Aorta (tissue), 5 donors: Measurements from ENCODE around the gene ADAMTS17. TPM values are rescaled to one million over a fixed set of nuclear protein-coding genes. Genes with fewer than 3 reads are reported as not detected.

ENCODE experiments used
- ATAC-seq: fragments of 200-7000 bp; cut with Tn5 transposase; one replicate; pipeline ENCODE4 v1.9.1; 2022; ENCODE audit warnings: moderate library complexity; ENCODE audit not compliant: low FRiP score
- DNase-seq, 2 donors: peaks; one replicate each; pipeline ENCODE4 v3.0.0-alpha.2; 2020
- H3K27ac ChIP-seq, 2 donors: one replicate each; pipeline ENCODE4 v1.5.1; 2013; ENCODE audit warnings: low read length in 2 of 2, mild to moderate bottlenecking in 2 of 2, moderate library complexity in 2 of 2, control low read depth in 1 of 2, inconsistent platforms in 1 of 2, low read depth in 1 of 2
- H3K27me3 ChIP-seq, 2 donors: one replicate each; pipeline ENCODE4 v1.6.1; 2013; ENCODE audit warnings: control low read depth in 1 of 2, low read length in 1 of 2, mild to moderate bottlenecking in 1 of 2, moderate library complexity in 1 of 2; ENCODE audit not compliant: insufficient read depth in 2 of 2, control insufficient read depth in 1 of 2
- H3K36me3 ChIP-seq, 2 donors: one replicate each; pipeline ENCODE4 v1.6.1; 2013; ENCODE audit warnings: control low read depth in 1 of 2, low read length in 1 of 2, mild to moderate bottlenecking in 1 of 2; ENCODE audit not compliant: insufficient read depth in 2 of 2, control insufficient read depth in 1 of 2
- H3K4me1 ChIP-seq, 2 donors: one replicate each; pipeline ENCODE4 v1.6.1; 2013; ENCODE audit warnings: low read length in 2 of 2, control low read depth in 1 of 2, mild to moderate bottlenecking in 1 of 2, moderate library complexity in 1 of 2; ENCODE audit not compliant: insufficient read depth in 2 of 2, control insufficient read depth in 1 of 2
- H3K4me3 ChIP-seq, 2 donors: one replicate each; pipeline ENCODE4 v1.5.1; 2013; ENCODE audit warnings: low read length in 2 of 2, control low read depth in 1 of 2, mild to moderate bottlenecking in 1 of 2
- H3K9me3 ChIP-seq: one replicate; pipeline ENCODE4 v1.6.1; 2013; ENCODE audit warnings: mild to moderate bottlenecking, low read length; ENCODE audit not compliant: control insufficient read depth
- WGBS, 2 donors: extraction: QIAGEN DNeasy Blood & Tissue Kit; methylation state at CpG; one replicate each; pipeline ENCODE4 v1.1.7; 2013; 5-methylcytosine and 5-hydroxymethylcytosine counted together
- intact Hi-C, 2 donors: fragments of 100-400 bp; cut with DNase I; formaldehyde crosslinking; loops; one replicate each; pipeline versions ENCODE4 v1.14.2 to v1.15.0; 2022
- polyA plus RNA-seq, 2 donors: library from polyadenylated mRNA; stranded (reverse); fragments of 200-250 nt; gene quantifications; one replicate each; pipeline ENCODE4 v1.2.3, GENCODE V29; 2013
- total RNA-seq, 2 donors: library from RNA; stranded (reverse); fragmentation: NEBNext Ultra II Directional; extraction: Animal tissue kit (Norgen Biotek cat#: 25700); gene quantifications; one replicate each; pipeline ENCODE4 v1.2.1, GENCODE V29; 2021
- donor health status: healthy with polysubstance abuse.
- donor health status: Bipolar disorder and iron deficiency.
- donor health status: DM: no; HTN: no; CAD: no.
- donor health status: DM: no; HTN: no; CAD: no.
- donor health status: DM: yes; HTN: yes; CAD: no.

Gene ADAMTS17
- total and polyA plus RNA-seq, 4 donors, result 0.41 to 4.2 (median 1.8) TPM; not detected in 1

- Histone ChIP-seq H3K4me3 (no peak overlapping the region), H3K9me3 (no peaks in the 10 kb centered on the region), H3K27me3 (no peaks in the 10 kb centered on the region), H3K4me1 (no peaks in the 10 kb centered on the region), H3K27ac (no peak overlapping the region), H3K36me3 (no peaks in the 10 kb centered on the region)
- 17 to 19% methylated on average over 5 of the region's 5 CpGs for WGBS, 2 donors
- ATAC-seq, result no peak
- DNase-seq, result no peak
- intact Hi-C loops, result no loop called here
These were observed 319.4 kb downstream of the ADAMTS17 start for GRCh38 chr15:100022391-100022790.

- Histone ChIP-seq H3K4me3 (no peak overlapping the region), H3K27me3 (no peaks in the 10 kb centered on the region), H3K36me3 (no peaks in the 10 kb centered on the region), H3K27ac (no peak overlapping the region), H3K9me3 (no peaks in the 10 kb centered on the region), H3K4me1 (no peaks in the 10 kb centered on the region)
- WGBS, 2 donors, result 13 to 18% methylated on average over 6 of the region's 6 CpGs
- intact Hi-C loops, result no loop called here
- ATAC-seq, result peak; percentile 47
- DNase-seq, result no peak
These were observed 320.1 kb downstream of the ADAMTS17 start for GRCh38 chr15:100021653-100022052.

- no peaks in the 10 kb centered on the region for H3K9me3 ChIP-seq
- ATAC-seq (no peak), DNase-seq (no peak)
- no peaks in the 10 kb centered on the region for H3K36me3 ChIP-seq
- intact Hi-C loops, result no loop called here
- H3K4me1 ChIP-seq, result peaks cover 0 to 1% of the 10 kb centered on the region in 2 donors
- WGBS, 2 donors, result 85 to 92% methylated on average over 6 of the region's 6 CpGs
- peak overlapping the region in 1 of 2 donors; percentile 20 for H3K27ac ChIP-seq
- no peaks in the 10 kb centered on the region for H3K27me3 ChIP-seq
- no peak overlapping the region for H3K4me3 ChIP-seq
These were observed 321.2 kb downstream of the ADAMTS17 start for GRCh38 chr15:100020614-100021013.

GRCh38 chr15:100020189-100020588 lies 321.6 kb downstream of the ADAMTS17 start:
- no peak overlapping the region for H3K4me3 ChIP-seq
- no peaks in the 10 kb centered on the region for H3K9me3 ChIP-seq
- peak overlapping the region in 1 of 2 donors; percentile 21 for H3K27ac ChIP-seq
- WGBS, 2 donors, result 31 to 41% methylated on average over 6 of the region's 6 CpGs
- ATAC-seq, result peak; percentile 50
- DNase-seq, result no peak
- no peaks in the 10 kb centered on the region for H3K27me3 ChIP-seq
- intact Hi-C loops, result no loop called here
- peaks cover 0 to 1% of the 10 kb centered on the region in 2 donors for H3K4me1 ChIP-seq
- H3K36me3 ChIP-seq, result no peaks in the 10 kb centered on the region

- no peak for DNase-seq
- ATAC-seq, result peak; percentile 41
- WGBS, 2 donors, result 35 to 39% methylated on average over 6 of the region's 6 CpGs
- Histone ChIP-seq H3K36me3 (no peaks in the 10 kb centered on the region), H3K27me3 (no peaks in the 10 kb centered on the region), H3K4me3 (no peak overlapping the region), H3K9me3 (no peaks in the 10 kb centered on the region), H3K4me1 (peaks cover 0 to 1% of the 10 kb centered on the region in 2 donors), H3K27ac (no peak overlapping the region)
- intact Hi-C loops, result loop anchor here in 1 of 2 donors (10.0 kb wide), 1 partner anchor 55 kb away; no protein-coding TSS in a partner anchor
These were observed 322.2 kb downstream of the ADAMTS17 start for GRCh38 chr15:100019601-100020000.

- DNase-seq, result no peak
- no peaks in the 10 kb centered on the region for H3K27me3 ChIP-seq
- WGBS, 2 donors, result 64 to 75% methylated on average over 4 of the region's 4 CpGs
- intact Hi-C loops, result loop anchor here in 1 of 2 donors (10.0 kb wide), 1 partner anchor 53 kb away; no protein-coding TSS in a partner anchor
- no peak overlapping the region for H3K4me3 ChIP-seq
- H3K36me3 ChIP-seq, result no peaks in the 10 kb centered on the region
- H3K27ac ChIP-seq, result no peak overlapping the region
- H3K9me3 ChIP-seq, result no peaks in the 10 kb centered on the region
- peaks cover 0 to 1% of the 10 kb centered on the region in 2 donors for H3K4me1 ChIP-seq
- no peak for ATAC-seq
These were observed 323.6 kb downstream of the ADAMTS17 start for GRCh38 chr15:100018191-100018590.

GRCh38 chr15:100017140-100017539 lies 324.6 kb downstream of the ADAMTS17 start:
- Histone ChIP-seq H3K4me3 (no peak overlapping the region), H3K9me3 (no peaks in the 10 kb centered on the region), H3K36me3 (no peaks in the 10 kb centered on the region), H3K4me1 (peaks cover 0 to 1% of the 10 kb centered on the region in 2 donors), H3K27ac (no peak overlapping the region), H3K27me3 (no peaks in the 10 kb centered on the region)
- ATAC-seq, result no peak
- WGBS, 2 donors, result 67 to 68% methylated on average over 7 of the region's 7 CpGs
- no peak for DNase-seq
- intact Hi-C loops, result loop anchor here in 1 of 2 donors (10.0 kb wide), 1 partner anchor 52 kb away; no protein-coding TSS in a partner anchor

- peaks cover 0 to 1% of the 10 kb centered on the region in 2 donors for H3K4me1 ChIP-seq
- 96 to 97% methylated on average over 3 of the region's 3 CpGs for WGBS, 2 donors
- H3K27me3 ChIP-seq, result no peaks in the 10 kb centered on the region
- H3K4me3 ChIP-seq, result no peak overlapping the region
- ATAC-seq (no peak), DNase-seq (no peak)
- no peak overlapping the region for H3K27ac ChIP-seq
- H3K9me3 ChIP-seq, result no peaks in the 10 kb centered on the region
- intact Hi-C loops, result loop anchor here in 1 of 2 donors (10.0 kb wide), 1 partner anchor 52 kb away; no protein-coding TSS in a partner anchor
- no peaks in the 10 kb centered on the region for H3K36me3 ChIP-seq
These were observed 325.1 kb downstream of the ADAMTS17 start for GRCh38 chr15:100016632-100017031.

GRCh38 chr15:100011235-100011634 lies 330.5 kb downstream of the ADAMTS17 start:
- Histone ChIP-seq H3K9me3 (no peaks in the 10 kb centered on the region), H3K36me3 (no peaks in the 10 kb centered on the region), H3K4me3 (no peak overlapping the region), H3K27me3 (no peaks in the 10 kb centered on the region), H3K4me1 (no peaks in the 10 kb centered on the region), H3K27ac (no peak overlapping the region)
- intact Hi-C loops, result loop anchor here in 1 of 2 donors (10.0 kb wide), 1 partner anchor 46 kb away; no protein-coding TSS in a partner anchor
- ATAC-seq (no peak), DNase-seq (no peak)
- WGBS, 2 donors, result 73 to 79% methylated on average over 1 of the region's 1 CpG
